ENCODE measurements around the gene BYSL. TPM values are rescaled to one million over a fixed set of nuclear protein-coding genes. Genes with fewer than 3 reads are reported as not detected.

BYSL gene
- polyA plus RNA-seq, 1 of the 3 experiments (the other 2 are of a cell fraction) = 56.0 TPM

GRCh38 chr6:41909727-41910126 is 11.6 kb upstream of the BYSL start (continued):
- no peak for TF ChIP-seq TAF1 (IDR thresholded peaks at IDR 0.05; ENCODE audit: borderline replicate concordance, low read depth, low read length)
- TF ChIP-seq CHD2 (IDR thresholded peaks at IDR 0.05; ENCODE audit: low read length, partially characterized antibody) = no peak
- no peak for TF ChIP-seq FOXM1 (IDR thresholded peaks at IDR 0.05; ENCODE audit: low read depth)

GRCh38 chr6:41914343-41914742 is 7.0 kb upstream of the BYSL start:
- 100% methylated on average over 2 of the region's 2 CpGs for whole genome bisulfite sequencing (ENCODE audit: low lambda C conversion rate)
- Histone ChIP-seq H3K36me3 (replicated peaks in 1 of 2; ENCODE audit: control insufficient read depth in 1 of 2, insufficient read depth in 2 of 2, low read length in 1 of 2) (peaks cover 16 to 29% of the 10 kb centered on the region in 2 experiments), H3K9me2 (no peaks in the 10 kb centered on the region), H3K27ac (ENCODE audit: low read depth in 2 of 2, low read length in 1 of 2) (no peak overlapping the region), H3K4me2 (no peak overlapping the region), H4K20me1 (ENCODE audit: insufficient read depth) (no peaks in the 10 kb centered on the region), H3F3A (replicated peaks; ENCODE audit: insufficient read depth) (peaks cover 7% of the 10 kb centered on the region), H2AFZ (ENCODE audit: low read depth) (no peak overlapping the region), H3K9me3 (no peaks in the 10 kb centered on the region), H3K4me3 (ENCODE audit: low read depth in 2 of 2, low read length in 1 of 2) (no peak overlapping the region), H3K9ac (no peak overlapping the region), H3K27me3 (ENCODE audit: insufficient read depth) (no peaks in the 10 kb centered on the region), H3K79me2 (ENCODE audit: insufficient read depth) (peaks cover 79% of the 10 kb centered on the region), H3K4me1 (ENCODE audit: control insufficient read depth in 1 of 2, insufficient read depth in 2 of 2, low read depth in 1 of 2, low read length in 1 of 2) (peaks cover 0 to under 1% of the 10 kb centered on the region in 2 experiments; a peak in 1 of 4 replicates)
- TF ChIP-seq FOSL2 (IDR thresholded peaks at IDR 0.05; ENCODE audit: borderline replicate concordance, low read depth) (no peak), POLR2AphosphoS5 (IDR thresholded peaks at IDR 0.05; ENCODE audit: low read depth, low read length) (no peak)
- ChIA-PET POLR2A (no interaction called here), CTCF (interaction anchor here (1.2 to 2.3 kb wide), 4 partner anchors 15 to 128 kb away, joined by 4 to 12 read pairs (median 5); partner anchors contain the start of gene TOMM6)
- no peak for DNase-seq

- Histone ChIP-seq H3K79me2 (ENCODE audit: insufficient read depth) (peaks cover 85% of the 10 kb centered on the region), H3K27me3 (ENCODE audit: insufficient read depth) (no peaks in the 10 kb centered on the region), H3K4me2 (no peak overlapping the region), H3K4me1 (ENCODE audit: control insufficient read depth in 1 of 2, insufficient read depth in 2 of 2, low read depth in 1 of 2, low read length in 1 of 2) (peaks cover 6 to 7% of the 10 kb centered on the region in 2 experiments; a peak in 3 of 4 replicates), H3F3A (replicated peaks; ENCODE audit: insufficient read depth) (peaks cover 7% of the 10 kb centered on the region), H3K9ac (no peak overlapping the region), H3K4me3 (ENCODE audit: low read depth in 2 of 2, low read length in 1 of 2) (no peak overlapping the region), H3K9me3 (no peaks in the 10 kb centered on the region), H3K9me2 (no peaks in the 10 kb centered on the region), H4K20me1 (ENCODE audit: insufficient read depth) (no peaks in the 10 kb centered on the region), H2AFZ (ENCODE audit: low read depth) (no peak overlapping the region), H3K27ac (ENCODE audit: low read depth in 2 of 2, low read length in 1 of 2) (no peak overlapping the region), H3K36me3 (replicated peaks in 1 of 2; ENCODE audit: control insufficient read depth in 1 of 2, insufficient read depth in 2 of 2, low read length in 1 of 2) (peaks cover 12 to 29% of the 10 kb centered on the region in 2 experiments)
- TF ChIP-seq TEAD4 (IDR thresholded peaks at IDR 0.05; ENCODE audit: borderline replicate concordance, insufficient read depth) (no peak), SIN3A (IDR thresholded peaks at IDR 0.05; ENCODE audit: borderline replicate concordance, low read depth, low read length) (no peak), RCOR1 (IDR thresholded peaks at IDR 0.05; ENCODE audit: low read length) (no peak), NFIC (IDR thresholded peaks at IDR 0.05; ENCODE audit: borderline replicate concordance) (no peak), GABPA (IDR thresholded peaks at IDR 0.05; ENCODE audit: low read depth) (no peak), ELF1 (IDR thresholded peaks at IDR 0.05) (no peak), MXI1 (IDR thresholded peaks at IDR 0.05; ENCODE audit: low read depth, low read length) (no peak), MEF2A (IDR thresholded peaks at IDR 0.05; ENCODE audit: borderline replicate concordance, low read depth) (no peak), YY1 (IDR thresholded peaks at IDR 0.05; ENCODE audit: low read depth) (no peak), TCF12 (IDR thresholded peaks at IDR 0.05) (no peak), RFX5 (IDR thresholded peaks at IDR 0.05; ENCODE audit: low read length) (no peak)
- TF ChIP-seq, protein P1, sequence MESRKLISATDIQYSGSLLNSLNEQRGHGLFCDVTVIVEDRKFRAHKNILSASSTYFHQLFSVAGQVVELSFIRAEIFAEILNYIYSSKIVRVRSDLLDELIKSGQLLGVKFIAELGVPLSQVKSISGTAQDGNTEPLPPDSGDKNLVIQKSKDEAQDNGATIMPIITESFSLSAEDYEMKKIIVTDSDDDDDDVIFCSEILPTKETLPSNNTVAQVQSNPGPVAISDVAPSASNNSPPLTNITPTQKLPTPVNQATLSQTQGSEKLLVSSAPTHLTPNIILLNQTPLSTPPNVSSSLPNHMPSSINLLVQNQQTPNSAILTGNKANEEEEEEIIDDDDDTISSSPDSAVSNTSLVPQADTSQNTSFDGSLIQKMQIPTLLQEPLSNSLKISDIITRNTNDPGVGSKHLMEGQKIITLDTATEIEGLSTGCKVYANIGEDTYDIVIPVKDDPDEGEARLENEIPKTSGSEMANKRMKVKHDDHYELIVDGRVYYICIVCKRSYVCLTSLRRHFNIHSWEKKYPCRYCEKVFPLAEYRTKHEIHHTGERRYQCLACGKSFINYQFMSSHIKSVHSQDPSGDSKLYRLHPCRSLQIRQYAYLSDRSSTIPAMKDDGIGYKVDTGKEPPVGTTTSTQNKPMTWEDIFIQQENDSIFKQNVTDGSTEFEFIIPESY (IDR thresholded peaks at IDR 0.05; ENCODE audit: borderline replicate concordance, low read depth) = no peak
- TF ChIP-seq, protein P2, sequence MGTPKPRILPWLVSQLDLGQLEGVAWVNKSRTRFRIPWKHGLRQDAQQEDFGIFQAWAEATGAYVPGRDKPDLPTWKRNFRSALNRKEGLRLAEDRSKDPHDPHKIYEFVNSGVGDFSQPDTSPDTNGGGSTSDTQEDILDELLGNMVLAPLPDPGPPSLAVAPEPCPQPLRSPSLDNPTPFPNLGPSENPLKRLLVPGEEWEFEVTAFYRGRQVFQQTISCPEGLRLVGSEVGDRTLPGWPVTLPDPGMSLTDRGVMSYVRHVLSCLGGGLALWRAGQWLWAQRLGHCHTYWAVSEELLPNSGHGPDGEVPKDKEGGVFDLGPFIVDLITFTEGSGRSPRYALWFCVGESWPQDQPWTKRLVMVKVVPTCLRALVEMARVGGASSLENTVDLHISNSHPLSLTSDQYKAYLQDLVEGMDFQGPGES (IDR thresholded peaks at IDR 0.05; ENCODE audit: low read depth, low read length) = no peak
- WGBS (ENCODE audit: low lambda C conversion rate) = 90% methylated on average over 4 of the region's 4 CpGs
- no peak for DNase-seq
- POLR2A ChIA-PET = no interaction called here
- CTCF ChIA-PET = interaction anchor here (1.2 to 2.3 kb wide), 4 partner anchors 15 to 129 kb away, joined by 4 to 12 read pairs (median 5); partner anchors contain the start of gene TOMM6
Observed at GRCh38 chr6:41914869-41915530, 6.3 kb upstream of the BYSL start.

Data from SK-N-SH (cell line).